GM12878 (cell line): Measurements from ENCODE around the gene TXLNB. TPM values are rescaled to one million over a fixed set of nuclear protein-coding genes. Genes with fewer than 3 reads are reported as not detected.
A peak's percentile ranks its signal among the peaks of the same experiment; 100 is the strongest.

Source experiments
- ATAC-seq: fragments of 200-7000 bp; cut with Tn5 transposase; 3 replicates; pipeline ENCODE4 v1.9.1; 2020; ENCODE audit warnings: mild to moderate bottlenecking, moderate library complexity
- BruUV-seq: library from RNA; stranded (reverse); fragments of 400-500 nt; replicated peaks from 2 replicates; lab custom pipeline; 2021; lab: Mats Ljungman, UMichigan
- CTCF ChIA-PET: fragments of 300-600 bp; sonication (Branson Sonifier 250); formaldehyde crosslinking; extraction: SDS; loops from one replicate; lab custom pipeline; 2021; ENCODE audit warnings: inconsistent platforms; lab: Yijun Ruan, JAX
- POLR2A ChIA-PET: fragments of 350-600 bp; formaldehyde crosslinking; extraction: SDS; loops from one replicate; lab custom pipeline; 2021; ENCODE audit warnings: inconsistent platforms; lab: Charles Lee
- RAD21 ChIA-PET: fragments of 300-600 bp; sonication (Branson Sonifier 250); formaldehyde crosslinking; loops from one replicate; lab custom pipeline; 2023; ENCODE audit warnings: antibody characterized with exemption; ENCODE audit not compliant: unreplicated experiment; lab: Charles Lee
- SMC1A ChIA-PET: fragments of 300-600 bp; sonication (Branson Sonifier 250); formaldehyde crosslinking; loops from one replicate; lab custom pipeline; 2023; ENCODE audit not compliant: unreplicated experiment, uncharacterized antibody; lab: Charles Lee
- DNase-seq: peaks from one replicate; pipeline ENCODE4 v3.0.0-alpha.2; 2011; ENCODE audit warnings: low read depth, low spot score
- FAIRE-seq: peaks from 3 replicates; lab custom pipeline; 2011; peaks lifted over from hg19 to GRCh38; lab: Jason Lieb, UNC
- H2AFZ ChIP-seq: 2 replicates; pipeline ENCODE4 v1.6.0; 2011; ENCODE audit warnings: low read depth, low read length, control low read depth; ENCODE audit not compliant: control insufficient read depth
- H3K27ac ChIP-seq: 2 replicates; pipeline ENCODE4 v1.5.1; 2011; ENCODE audit warnings: control low read depth; ENCODE audit not compliant: control insufficient read depth, insufficient read depth
- H3K27me3 ChIP-seq, 2 experiments: replicated peaks in 1 of 2; 2 replicates each; pipeline versions ENCODE4 v1.6.0 to v1.6.1; 2011; ENCODE audit warnings: low read length in 1 of 2; ENCODE audit not compliant: control insufficient read depth in 2 of 2, insufficient read depth in 2 of 2
- H3K36me3 ChIP-seq, 2 experiments: 2 replicates each; pipeline ENCODE4 v1.5.1; 2011; ENCODE audit warnings: low read length in 1 of 2; ENCODE audit not compliant: control insufficient read depth in 2 of 2, insufficient read depth in 2 of 2
- H3K4me1 ChIP-seq: 2 replicates; pipeline ENCODE4 v1.6.1; 2011; ENCODE audit warnings: mild to moderate bottlenecking, low read length, moderate library complexity, mixed read lengths; ENCODE audit not compliant: control insufficient read depth, insufficient read depth
- H3K4me2 ChIP-seq: 2 replicates; pipeline ENCODE4 v1.6.0; 2011; ENCODE audit warnings: control low read depth; ENCODE audit not compliant: control insufficient read depth, insufficient read depth
- H3K4me3 ChIP-seq: fragments of 200-600 bp; sonication (generic); 2 replicates; pipeline ENCODE4 v1.5.1; 2016
- H3K79me2 ChIP-seq: 2 replicates; pipeline ENCODE4 v1.6.0; 2011; ENCODE audit warnings: low read length; ENCODE audit not compliant: control insufficient read depth, insufficient read depth
- H3K9ac ChIP-seq: 2 replicates; pipeline ENCODE4 v1.8.0; 2011; ENCODE audit warnings: low read length, control low read depth, mixed read lengths; ENCODE audit not compliant: control insufficient read depth, insufficient read depth
- H3K9me3 ChIP-seq: replicated peaks from 3 replicates; pipeline ENCODE4 v1.5.1; 2011; ENCODE audit warnings: mild to moderate bottlenecking, low read length; ENCODE audit not compliant: control insufficient read depth, insufficient read depth
- H4K20me1 ChIP-seq: 2 replicates; pipeline ENCODE4 v1.6.0; 2011; ENCODE audit not compliant: control insufficient read depth, insufficient read depth
- ATF7 ChIP-seq: fragments of 450-650 bp; IDR thresholded peaks from 2 replicates; pipeline ENCODE4 v1.6.1; 2016; ENCODE audit warnings: low read depth, mild to moderate bottlenecking
- BCL11A ChIP-seq: IDR thresholded peaks from 2 replicates; pipeline ENCODE4 v1.6.1; 2011; ENCODE audit warnings: low read depth, low read length
- CHD4 ChIP-seq: fragments of 200-600 bp; sonication (generic); IDR thresholded peaks from 2 replicates; pipeline ENCODE4 v1.6.1; 2016; ENCODE audit warnings: mild to moderate bottlenecking
- ETV6 ChIP-seq, 2 experiments: fragments of 450-650 bp in 1 of 2; IDR thresholded peaks in 1 of 2; conservative IDR thresholded peaks in 1 of 2; 2 replicates each; pipeline ENCODE4 v1.6.1; 2014; ENCODE audit warnings: antibody characterized with exemption in 1 of 2, borderline replicate concordance in 1 of 2, low read depth in 1 of 2, mild to moderate bottlenecking in 1 of 2, moderate library complexity in 1 of 2
- NFYA ChIP-seq: IDR thresholded peaks from 2 replicates; pipeline ENCODE4 v1.6.1; 2011; ENCODE audit warnings: low read depth, mild to moderate bottlenecking, low read length, improper control_type of control experiment, borderline replicate concordance
- NFYB ChIP-seq: IDR thresholded peaks from 2 replicates; pipeline ENCODE4 v1.6.1; 2011; ENCODE audit warnings: low read depth, mild to moderate bottlenecking, low read length, improper control_type of control experiment, moderate library complexity; ENCODE audit not compliant: insufficient read depth
- NKRF ChIP-seq: fragments of 450-650 bp; conservative IDR thresholded peaks from 2 replicates; pipeline ENCODE4 v1.6.1; 2017; ENCODE audit warnings: mild to moderate bottlenecking, moderate library complexity
- PAX5 ChIP-seq: IDR thresholded peaks from 2 replicates; pipeline ENCODE4 v1.6.1; 2011; ENCODE audit warnings: low read depth, low read length, borderline replicate concordance
- PRDM15 ChIP-seq: fragments of 450-650 bp; formaldehyde crosslinking; IDR thresholded peaks from 2 replicates; pipeline ENCODE4 v1.4.0; 2020; ENCODE audit warnings: mild to moderate bottlenecking, moderate library complexity
- SMAD1 ChIP-seq: fragments of 450-650 bp; IDR thresholded peaks from 2 replicates; pipeline ENCODE4 v1.6.1; 2018; ENCODE audit warnings: mild to moderate bottlenecking, low read depth; ENCODE audit not compliant: partially characterized antibody
- SRF ChIP-seq, 2 experiments: IDR thresholded peaks; 2 replicates each; pipeline ENCODE4 v1.6.1; 2011; ENCODE audit warnings: low read depth in 2 of 2, low read length in 2 of 2, mild to moderate bottlenecking in 1 of 2, moderate library complexity in 1 of 2
- ZNF384 ChIP-seq: IDR thresholded peaks from 2 replicates; pipeline ENCODE4 v1.6.1; 2012; ENCODE audit warnings: low read depth, mild to moderate bottlenecking, low read length, improper control_type of control experiment, borderline replicate concordance
- WGBS: methylation state at CpG from one replicate; pipeline ENCODE4 v1.1.6; 2016; ENCODE audit warnings: low lambda C conversion rate; ENCODE audit not compliant: insufficient replicate concordance, insufficient coverage; ENCODE audit errors: missing lambda C conversion rate; 5-methylcytosine and 5-hydroxymethylcytosine counted together
- in situ Hi-C: fragments of 300-500 bp; cut with MboI; formaldehyde crosslinking; loops from 9 replicates; pipeline ENCODE4 v1.14.3; 2018; ENCODE audit warnings: mixed read lengths
- intact Hi-C: fragments of 100-400 bp; cut with micrococcal nuclease; formaldehyde crosslinking; loops from one replicate; pipeline ENCODE4 v1.14.2; 2022; ENCODE audit not compliant: unreplicated experiment
- polyA plus RNA-seq, 11 experiments: library from polyadenylated mRNA; depleted of rRNA in 4 of 11; unstranded in 6 of 11; stranded (reverse) in 5 of 11; fragments of >200 nt; fragmentation: Nextera tagmentation in 4 of 11; fragmentation: Illumina TruSeq in 1 of 11; extraction: Ambion mirVana in 4 of 11; extraction: Trizol in 1 of 11; gene quantifications; 1 replicate in 1 of 11; 2 replicates in 10 of 11; pipeline versions ENCODE4 v1.2.1 to v1.2.3, GENCODE V29; 2011 to 2016; ENCODE audit warnings: inconsistent platforms in 2 of 11, missing spikeins in 2 of 11, low read depth in 1 of 11
- total RNA-seq, 4 experiments: library from RNA; depleted of rRNA in 3 of 4; stranded (reverse); fragments of >200 nt in 3 of 4; fragmentation: Illumina TruSeq in 1 of 4; extraction: Trizol in 1 of 4; gene quantifications; 2 replicates each; pipeline versions ENCODE4 v1.2.1 to v1.2.3, GENCODE V29; 2013 to 2021
- TF ChIP-seq, protein P1 (sequence below): fragments of 150-350 bp; IDR thresholded peaks from 2 replicates; pipeline ENCODE4 v1.6.1; 2014; ENCODE audit warnings: mild to moderate bottlenecking, low read depth, low read length

The TXLNB gene
- total and polyA plus RNA-seq, 10 of the 15 experiments (the other 5 are each of a cell fraction or from before 2014, with no cell fraction given), result 0.07 to 1.3 (median 0.22) TPM; not detected in 1

- H2AFZ ChIP-seq, result no peak overlapping the region
- RAD21 ChIA-PET, result interaction anchor here (0.8 to 3.8 kb wide), 10 partner anchors 8 to 126 kb away, joined by 3 to 26 read pairs (median 4); partner anchors contain the start of gene TXLNB
- TF ChIP-seq BCL11A, result 0 out of 2 replicates have a peak, but pooled peaks have one; percentile 14
- TF ChIP-seq PRDM15, result no peak
- TF ChIP-seq ATF7, result peak; percentile 63
- no peak for TF ChIP-seq SRF (IDR thresholded peaks at IDR 0.05; ENCODE audit: low read depth in 2 of 2, low read length in 2 of 2)
- TF ChIP-seq SMAD1, result no peak
- no peak for TF ChIP-seq NFYB
- TF ChIP-seq NKRF, result no peak
- TF ChIP-seq NFYA, result no peak
- TF ChIP-seq ZNF384, result no peak
- TF ChIP-seq ETV6 (conservative IDR thresholded peaks at IDR 0.05 in 1 of 2, IDR thresholded peaks at IDR 0.05 in 1 of 2; ENCODE audit: borderline replicate concordance in 1 of 2, low read depth in 1 of 2), result no peak
- TF ChIP-seq PAX5, result no peak
- no peak for TF ChIP-seq CHD4
- TF ChIP-seq, protein P1, sequence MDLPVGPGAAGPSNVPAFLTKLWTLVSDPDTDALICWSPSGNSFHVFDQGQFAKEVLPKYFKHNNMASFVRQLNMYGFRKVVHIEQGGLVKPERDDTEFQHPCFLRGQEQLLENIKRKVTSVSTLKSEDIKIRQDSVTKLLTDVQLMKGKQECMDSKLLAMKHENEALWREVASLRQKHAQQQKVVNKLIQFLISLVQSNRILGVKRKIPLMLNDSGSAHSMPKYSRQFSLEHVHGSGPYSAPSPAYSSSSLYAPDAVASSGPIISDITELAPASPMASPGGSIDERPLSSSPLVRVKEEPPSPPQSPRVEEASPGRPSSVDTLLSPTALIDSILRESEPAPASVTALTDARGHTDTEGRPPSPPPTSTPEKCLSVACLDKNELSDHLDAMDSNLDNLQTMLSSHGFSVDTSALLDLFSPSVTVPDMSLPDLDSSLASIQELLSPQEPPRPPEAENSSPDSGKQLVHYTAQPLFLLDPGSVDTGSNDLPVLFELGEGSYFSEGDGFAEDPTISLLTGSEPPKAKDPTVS, result no peak
Observed at GRCh38 chr6:139262519-139263300, 29.1 kb downstream of the TXLNB start.

More at GRCh38 chr6:139262519-139263300, 29.1 kb downstream of the TXLNB start:
- FAIRE-seq (peak; percentile 70), DNase-seq (no peak), ATAC-seq (peak; percentile 94)
- ChIA-PET POLR2A (interaction anchor here (0.9 kb wide), 1 partner anchor 11 kb away, joined by 3 read pairs; no protein-coding TSS in a partner anchor), SMC1A (interaction anchor here (0.7 to 2.9 kb wide), 18 partner anchors 8 to 113 kb away, joined by 3 to 19 read pairs (median 4); partner anchors contain the start of gene TXLNB), CTCF (interaction anchor here (0.6 to 2.9 kb wide), 7 partner anchors 8 to 102 kb away, joined by 3 to 15 read pairs (median 8); partner anchors contain the start of gene TXLNB)
- intact Hi-C loops (no loop called here), in situ Hi-C loops (no loop called here)
- Histone ChIP-seq H3K27me3 (no peaks in the 10 kb centered on the region), H3K27ac (no peak overlapping the region), H3K79me2 (no peaks in the 10 kb centered on the region), H3K4me1 (no peaks in the 10 kb centered on the region), H3K4me3 (no peak overlapping the region), H3K36me3 (no peaks in the 10 kb centered on the region), H3K9me3 (no peaks in the 10 kb centered on the region), H3K9ac (no peak overlapping the region), H3K4me2 (no peak overlapping the region), H4K20me1 (no peaks in the 10 kb centered on the region)
- no TSS peak for BruUV-seq
- WGBS, result under 1% methylated on average over 13 of the region's 13 CpGs
